NCI-H2196 treated with DMSO at 0.1 percent for 48 hours (cell line): ENCODE results near the gene KIT.
A peak's percentile ranks its signal among the peaks of the same experiment; 100 is the strongest.
"Not testable (repeated sequence)": the region's sequence is repeated elsewhere in the genome, so short reads cannot be mapped to it uniquely, and the experiment has no call there.

Experiments
- DNase-seq: peaks from one replicate; lab custom pipeline; 2025; ENCODE audit not compliant: unreplicated experiment; lab: John Stamatoyannopoulos, UW

The KIT gene

GRCh38 chr4:54657551-54658251 is at the start of gene KIT:
TSS of gene KIT (plus strand) at chr4:54657957. CDS start at chr4:54658015, 58 bp downstream.
- DNase-seq = peak; percentile 32

DNA sequence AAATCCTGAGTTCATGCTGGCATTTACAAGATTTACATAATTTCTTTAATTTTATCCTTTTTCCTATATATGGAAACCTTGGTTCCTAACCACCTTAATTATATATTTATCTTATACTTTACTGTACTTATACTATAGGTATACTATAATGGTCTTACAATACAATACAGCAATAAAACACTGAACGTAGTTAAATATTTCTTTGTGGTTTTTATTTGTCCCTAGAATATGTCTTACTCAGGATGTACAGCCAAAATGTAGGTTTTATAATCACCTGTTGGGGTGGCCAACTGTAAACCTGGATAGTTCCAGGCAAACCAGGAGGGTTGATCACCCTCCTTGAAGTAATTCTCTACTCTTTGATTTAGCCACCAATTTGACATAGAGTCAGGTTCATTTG is 48.4 kb upstream of the KIT start:
- DNase-seq = no peak

GRCh38 chr4:54614149-54614548 is 43.6 kb upstream of the KIT start:
- DNase-seq = no peak

GRCh38 chr4:54620773-54621172 is 37.0 kb upstream of the KIT start:
- no peak for DNase-seq

- no peak for DNase-seq
Measured at GRCh38 chr4:54625391-54625790, 32.4 kb upstream of the KIT start.

DNA sequence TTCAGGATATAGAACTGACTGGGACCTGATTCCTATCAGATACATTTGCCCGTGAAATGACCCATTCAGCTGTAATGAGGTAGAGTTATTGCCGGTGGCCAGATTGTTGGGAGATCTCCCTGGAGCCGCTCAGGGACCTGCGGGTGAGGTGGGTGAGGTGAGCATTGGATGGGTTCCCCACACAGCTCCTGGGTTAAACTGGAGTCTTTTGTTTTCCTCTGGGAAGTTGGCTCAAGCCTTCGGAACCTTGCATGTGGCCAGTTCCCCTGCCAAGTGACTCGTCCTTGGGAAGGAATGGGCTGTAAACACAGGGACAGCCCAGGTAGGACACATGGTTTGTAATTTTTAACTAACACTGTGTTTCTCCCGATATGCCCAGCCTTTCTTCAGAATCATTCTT is 31.6 kb upstream of the KIT start:
- DNase-seq = no peak

DNA sequence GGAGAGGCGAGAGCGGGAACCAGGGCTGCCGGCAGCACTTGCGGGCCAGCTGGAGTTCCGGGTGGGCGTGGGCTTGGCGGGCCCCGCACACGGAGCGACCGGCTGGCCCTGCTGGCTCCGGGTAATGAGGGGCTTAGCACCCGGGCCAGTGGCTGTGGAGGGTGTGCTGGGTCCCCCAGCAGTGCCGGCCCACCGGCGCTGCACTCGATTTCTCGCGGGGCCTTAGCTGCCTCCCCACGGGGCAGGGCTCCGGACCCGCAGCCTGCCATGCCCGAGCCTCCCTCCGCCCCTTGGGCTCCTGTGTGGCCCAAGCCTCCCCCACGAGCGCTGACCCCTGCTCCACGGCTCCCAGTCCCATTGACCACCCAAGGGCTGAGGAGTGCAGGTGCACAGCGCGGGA is 25.2 kb upstream of the KIT start:
- no peak for DNase-seq

DNA sequence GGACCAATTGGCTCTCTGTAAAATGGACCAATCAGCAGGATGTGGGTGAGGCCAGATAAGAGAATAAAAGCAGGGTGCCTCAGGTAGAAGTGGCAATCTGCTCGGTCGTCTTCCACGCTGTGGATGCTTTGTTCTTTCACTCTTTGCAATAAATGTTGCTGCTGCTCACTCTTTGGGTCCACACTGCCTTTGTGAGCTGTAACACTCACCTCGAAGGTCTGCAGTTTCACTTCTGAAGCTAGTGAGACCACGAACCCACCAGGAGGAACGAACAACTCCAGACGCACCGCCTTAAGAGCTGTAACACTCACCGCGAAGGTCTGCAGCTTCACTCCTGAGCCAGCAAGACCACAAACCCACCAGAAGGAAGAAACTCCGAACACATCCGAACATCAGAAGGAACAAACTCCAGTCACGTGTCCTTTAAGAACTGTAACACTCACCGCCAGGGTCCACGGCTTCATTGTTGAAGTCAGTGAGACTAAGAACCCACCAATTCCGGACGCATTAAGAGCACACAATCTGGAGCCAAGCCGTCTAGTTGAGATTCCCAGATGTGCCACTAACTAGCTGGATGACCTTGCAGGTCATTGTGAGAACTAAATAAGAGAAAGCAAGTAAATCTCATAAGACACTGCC is 24.5 kb upstream of the KIT start:
- not testable (repeated sequence) for DNase-seq

- DNase-seq = no peak
Measured at GRCh38 chr4:54635318-54635717, 22.4 kb upstream of the KIT start.

GRCh38 chr4:54637325-54637724 is 20.4 kb upstream of the KIT start:
- DNase-seq = no peak

- DNase-seq = not testable (repeated sequence)
Measured at GRCh38 chr4:54641101-54641500, 16.7 kb upstream of the KIT start.

GRCh38 chr4:54643172-54643571 is 14.6 kb upstream of the KIT start:
- DNase-seq = no peak

- no peak for DNase-seq
Measured at GRCh38 chr4:54643958-54644751, 13.6 kb upstream of the KIT start.

- DNase-seq = no peak
Measured at GRCh38 chr4:54645830-54646229, 11.9 kb upstream of the KIT start.

DNA sequence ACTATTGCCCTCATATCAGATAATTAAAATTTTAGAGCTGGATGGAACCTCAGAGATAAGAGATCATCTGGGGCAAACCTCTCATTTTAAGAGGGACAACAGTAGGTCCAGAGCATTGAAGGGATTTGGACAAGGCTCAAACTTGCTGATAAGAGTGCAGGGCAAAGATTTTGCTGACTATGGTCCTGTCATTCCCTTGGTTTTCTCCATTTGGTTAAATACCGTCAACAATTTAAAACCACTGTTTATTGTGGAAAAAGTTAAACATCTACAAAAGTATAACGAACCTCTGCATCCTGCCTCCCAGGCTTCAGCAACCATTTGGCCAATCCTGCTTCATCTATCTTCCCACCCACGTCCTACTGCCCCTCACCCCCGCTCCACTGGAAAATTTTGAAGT is 10.7 kb upstream of the KIT start:
- DNase-seq = no peak

DNA sequence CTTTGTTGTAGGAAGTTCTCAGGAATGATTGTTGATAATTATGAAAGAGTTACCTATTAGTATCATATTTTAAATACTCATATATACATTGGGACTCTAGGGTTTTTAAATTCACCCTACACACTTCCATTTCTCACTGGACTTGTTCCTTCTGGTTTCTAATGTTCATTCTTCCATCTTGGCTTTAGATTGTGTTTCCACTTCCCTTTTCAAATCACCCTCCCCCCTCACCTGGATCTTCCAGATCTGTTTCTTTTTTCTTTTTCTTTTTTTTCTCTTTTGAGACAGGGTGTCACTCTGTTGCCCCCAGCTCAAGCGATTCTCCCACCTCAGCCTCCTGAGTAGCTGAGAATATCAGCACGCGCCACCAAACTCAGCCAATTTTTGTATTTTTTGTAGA is 6.7 kb upstream of the KIT start:
- DNase-seq = no peak

DNA sequence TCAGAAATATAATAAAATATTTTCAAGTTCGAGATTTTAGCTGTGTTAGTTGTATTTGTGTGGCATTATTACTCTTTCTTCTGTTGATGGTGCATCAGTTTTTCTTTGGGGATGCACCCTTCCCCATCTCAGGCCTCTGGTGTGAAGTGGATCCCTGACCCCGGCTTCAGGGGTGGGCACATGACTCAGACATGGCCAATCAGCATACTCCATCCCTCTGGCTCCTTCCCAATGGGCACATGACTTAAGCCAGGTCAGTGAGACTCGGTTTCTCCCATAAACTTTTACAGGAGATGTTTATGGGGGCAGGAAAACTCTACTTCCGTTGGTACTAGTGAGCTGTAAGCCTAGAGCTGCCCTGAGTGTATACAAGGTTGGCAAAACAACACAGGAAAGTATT is 3.0 kb upstream of the KIT start:
- DNase-seq = no peak

DNA sequence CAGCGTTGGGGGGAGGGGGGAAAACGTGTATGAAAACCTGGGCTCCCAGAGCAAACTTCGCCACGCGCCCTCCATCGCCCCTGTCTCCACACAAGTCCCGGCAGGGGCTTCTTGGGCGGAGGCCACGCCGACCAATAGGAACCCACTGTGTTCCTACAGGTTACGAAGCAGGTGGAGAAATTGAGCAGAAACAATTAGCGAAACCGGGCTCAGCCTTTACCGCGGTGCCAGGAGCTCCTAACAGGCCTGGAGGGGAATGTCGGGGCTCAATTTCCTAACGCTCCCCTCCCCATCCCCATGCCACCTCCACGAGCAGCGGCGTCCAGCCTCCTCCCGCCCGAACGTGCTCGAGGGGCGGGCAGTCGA is 589 bp upstream of the KIT start:
- peak; percentile 18 for DNase-seq

GRCh38 chr4:54658252-54659093 is 716 bp downstream of the KIT start:
- no peak for DNase-seq

DNA sequence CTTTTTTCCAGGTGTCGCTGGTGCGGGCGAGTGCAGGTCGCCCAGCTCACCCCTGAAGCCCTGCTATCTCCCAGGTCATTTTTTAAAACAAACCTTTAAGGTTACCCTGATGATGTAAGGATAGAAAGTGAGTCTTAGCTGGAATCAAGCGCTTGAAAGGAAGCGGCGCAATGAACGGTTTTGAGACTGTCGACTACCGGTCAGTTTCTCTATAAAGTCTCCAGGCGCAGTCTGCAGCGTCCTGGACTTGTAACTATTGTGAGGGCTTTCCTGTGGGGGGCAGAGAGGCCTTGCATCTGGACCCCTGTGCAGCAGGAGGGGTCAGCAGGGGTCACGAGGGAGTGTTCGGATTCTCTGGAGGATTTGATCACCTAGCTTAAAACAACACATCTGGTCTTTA is 1.6 kb downstream of the KIT start:
- DNase-seq = no peak
